Heart left ventricle (tissue), 13 donors: ENCODE data around the gene IKZF1.

Experiments
- POLR2A ChIP-seq, 2 donors: fragments of 450-650 bp; IDR thresholded peaks; one replicate each; pipeline ENCODE4 v1.6.1; 2017; ENCODE audit warnings: antibody characterized with exemption in 2 of 2, mild to moderate bottlenecking in 2 of 2, moderate library complexity in 2 of 2
- TF ChIP-seq, protein P1 (sequence below), 12 donors: fragments of 200-600 bp; sonication (generic) in 4 of 12; IDR thresholded peaks; one replicate each; pipeline versions ENCODE4 v1.5.0 to v1.8.0; 2018 to 2022; ENCODE audit warnings: antibody characterized with exemption in 12 of 12, mild to moderate bottlenecking in 5 of 12
- donor health status: ischemic (EF 13 %, LVEDD 7.1; RV severe dilation, severe dysfunction).
- donor health status: DM: no; HTN: yes; CAD: no.
- donor health status: DM: no; HTN: no; CAD: no.
- donor health status: ischemic (EF 25% LVEDD 6.9; RV normal size, moderate dysfunction).
- donor health status: ischemic (EF 25% LVEDD 5.7; RV mildly dilated, moderate dysfunction).
- donor health status: ischemic (EF 35%, LVEDD 5.7; RV mildly dilated, moderate dysfunction).
- donor health status: nonischemic (EF 11% LVEDD 7.7; RV severe dilation, severe dysfunction).
- donor health status: DM: yes; HTN: yes; CAD: no.
- donor health status: PGD.
- donor health status: ischemic (EF 29% LVEDD 5.4; RV normal size, mild dysfunction).
- donor health status: nonischemic (EF 23%, LVEDD 6.1; RV moderate dilation, normal function).

DNA sequence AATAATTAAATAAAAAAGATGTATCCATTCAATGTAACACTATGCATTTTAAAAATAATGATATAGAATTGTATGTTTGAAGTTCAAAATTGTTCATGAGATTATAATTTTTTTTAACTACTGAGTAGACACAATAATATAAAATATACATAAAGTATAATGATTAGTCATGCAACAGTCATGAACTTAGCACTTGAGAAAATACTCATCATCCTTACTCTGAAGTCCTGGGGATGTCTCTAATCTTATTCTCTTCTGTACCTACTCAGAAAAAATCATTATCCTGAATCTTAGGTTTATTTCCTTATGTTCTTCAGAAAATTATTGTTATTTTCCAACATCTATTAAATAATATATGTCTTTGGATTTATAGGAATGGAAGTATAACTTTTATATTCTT lies 26.4 kb upstream of the IKZF1 start:
- TF ChIP-seq, protein P1, sequence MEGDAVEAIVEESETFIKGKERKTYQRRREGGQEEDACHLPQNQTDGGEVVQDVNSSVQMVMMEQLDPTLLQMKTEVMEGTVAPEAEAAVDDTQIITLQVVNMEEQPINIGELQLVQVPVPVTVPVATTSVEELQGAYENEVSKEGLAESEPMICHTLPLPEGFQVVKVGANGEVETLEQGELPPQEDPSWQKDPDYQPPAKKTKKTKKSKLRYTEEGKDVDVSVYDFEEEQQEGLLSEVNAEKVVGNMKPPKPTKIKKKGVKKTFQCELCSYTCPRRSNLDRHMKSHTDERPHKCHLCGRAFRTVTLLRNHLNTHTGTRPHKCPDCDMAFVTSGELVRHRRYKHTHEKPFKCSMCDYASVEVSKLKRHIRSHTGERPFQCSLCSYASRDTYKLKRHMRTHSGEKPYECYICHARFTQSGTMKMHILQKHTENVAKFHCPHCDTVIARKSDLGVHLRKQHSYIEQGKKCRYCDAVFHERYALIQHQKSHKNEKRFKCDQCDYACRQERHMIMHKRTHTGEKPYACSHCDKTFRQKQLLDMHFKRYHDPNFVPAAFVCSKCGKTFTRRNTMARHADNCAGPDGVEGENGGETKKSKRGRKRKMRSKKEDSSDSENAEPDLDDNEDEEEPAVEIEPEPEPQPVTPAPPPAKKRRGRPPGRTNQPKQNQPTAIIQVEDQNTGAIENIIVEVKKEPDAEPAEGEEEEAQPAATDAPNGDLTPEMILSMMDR (IDR thresholded peaks at IDR 0.05), result no peak
- no peak for TF ChIP-seq POLR2A (IDR thresholded peaks at IDR 0.05)
